OCI-LY7 (cell line): Measurements from ENCODE around the gene ASCC2.

Experiments used
- EZH2phosphoT487 ChIP-seq: fragments of 200-600 bp; sonication (generic); IDR thresholded peaks from 2 replicates; pipeline ENCODE4 v1.6.1; 2018; ENCODE audit warnings: low read depth, borderline replicate concordance, mild to moderate bottlenecking, mixed run types, antibody characterized with exemption, low read length, moderate library complexity, mixed read lengths
- TF ChIP-seq, protein P1 (sequence below): fragments of 200-600 bp; sonication (generic); conservative IDR thresholded peaks from 2 replicates; pipeline ENCODE4 v1.5.1; 2014; ENCODE audit warnings: mild to moderate bottlenecking, antibody characterized with exemption, low read length, moderate library complexity, mixed read lengths

DNA sequence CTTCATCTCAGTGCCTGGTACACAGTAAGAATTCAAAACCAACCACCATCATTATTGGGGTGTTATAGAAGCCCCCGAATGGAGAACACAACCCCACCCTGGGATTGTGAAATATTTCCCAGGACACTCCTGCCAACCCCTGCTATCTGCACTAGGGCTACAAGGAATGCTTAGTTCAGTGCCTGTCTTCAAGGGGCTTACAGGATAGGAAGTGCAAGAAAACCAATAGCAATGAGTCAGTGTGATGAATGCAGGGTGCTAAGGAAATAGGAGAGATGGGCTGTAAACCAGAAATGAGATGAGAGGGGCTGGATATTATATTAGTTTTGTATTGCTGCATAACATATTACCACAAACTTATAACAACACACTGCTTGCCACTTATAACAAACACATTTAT lies 965 bp upstream of the ASCC2 start:
- TF ChIP-seq, protein P1, sequence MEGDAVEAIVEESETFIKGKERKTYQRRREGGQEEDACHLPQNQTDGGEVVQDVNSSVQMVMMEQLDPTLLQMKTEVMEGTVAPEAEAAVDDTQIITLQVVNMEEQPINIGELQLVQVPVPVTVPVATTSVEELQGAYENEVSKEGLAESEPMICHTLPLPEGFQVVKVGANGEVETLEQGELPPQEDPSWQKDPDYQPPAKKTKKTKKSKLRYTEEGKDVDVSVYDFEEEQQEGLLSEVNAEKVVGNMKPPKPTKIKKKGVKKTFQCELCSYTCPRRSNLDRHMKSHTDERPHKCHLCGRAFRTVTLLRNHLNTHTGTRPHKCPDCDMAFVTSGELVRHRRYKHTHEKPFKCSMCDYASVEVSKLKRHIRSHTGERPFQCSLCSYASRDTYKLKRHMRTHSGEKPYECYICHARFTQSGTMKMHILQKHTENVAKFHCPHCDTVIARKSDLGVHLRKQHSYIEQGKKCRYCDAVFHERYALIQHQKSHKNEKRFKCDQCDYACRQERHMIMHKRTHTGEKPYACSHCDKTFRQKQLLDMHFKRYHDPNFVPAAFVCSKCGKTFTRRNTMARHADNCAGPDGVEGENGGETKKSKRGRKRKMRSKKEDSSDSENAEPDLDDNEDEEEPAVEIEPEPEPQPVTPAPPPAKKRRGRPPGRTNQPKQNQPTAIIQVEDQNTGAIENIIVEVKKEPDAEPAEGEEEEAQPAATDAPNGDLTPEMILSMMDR: no peak
- no peak for TF ChIP-seq EZH2phosphoT487
